ENCODE measurements around the gene DAAM2.

Gene DAAM2

GRCh38 chr6:39791850-39792539 lies at the start of gene DAAM2:
TSS of gene DAAM2 (plus strand) at chr6:39792376. CDS start at chr6:39856303, 63,927 bp downstream.
- no peak for DNase-seq (ENCODE audit: low read depth)

- DNase-seq (ENCODE audit: low read depth): no peak
Measured at GRCh38 chr6:39746795-39747194, 45.4 kb upstream of the DAAM2 start.

GRCh38 chr6:39752835-39753724 lies 39.1 kb upstream of the DAAM2 start:
- no peak for DNase-seq (ENCODE audit: low read depth)

GRCh38 chr6:39753725-39754045 lies 38.5 kb upstream of the DAAM2 start:
- DNase-seq (ENCODE audit: low read depth): no peak

GRCh38 chr6:39754514-39755115 lies 37.6 kb upstream of the DAAM2 start:
- no peak for DNase-seq (ENCODE audit: low read depth)

GRCh38 chr6:39755231-39755630 lies 36.9 kb upstream of the DAAM2 start:
- no peak for DNase-seq (ENCODE audit: low read depth)

- DNase-seq (ENCODE audit: low read depth): no peak
Measured at GRCh38 chr6:39756582-39756981, 35.6 kb upstream of the DAAM2 start.

GRCh38 chr6:39758905-39759605 lies 33.1 kb upstream of the DAAM2 start:
- no peak for DNase-seq (ENCODE audit: low read depth)

GRCh38 chr6:39760226-39760952 lies 31.8 kb upstream of the DAAM2 start:
- DNase-seq (ENCODE audit: low read depth): no peak

GRCh38 chr6:39765508-39766065 lies 26.6 kb upstream of the DAAM2 start:
- DNase-seq (ENCODE audit: low read depth): no peak

- DNase-seq (ENCODE audit: low read depth): no peak
Measured at GRCh38 chr6:39769012-39769411, 23.2 kb upstream of the DAAM2 start.

GRCh38 chr6:39770446-39770845 lies 21.7 kb upstream of the DAAM2 start:
- DNase-seq (ENCODE audit: low read depth): no peak

GRCh38 chr6:39772559-39773273 lies 19.5 kb upstream of the DAAM2 start:
- no peak for DNase-seq (ENCODE audit: low read depth)

GRCh38 chr6:39773782-39774181 lies 18.4 kb upstream of the DAAM2 start:
- no peak for DNase-seq (ENCODE audit: low read depth)

GRCh38 chr6:39776581-39776980 lies 15.6 kb upstream of the DAAM2 start:
- no peak for DNase-seq (ENCODE audit: low read depth)

GRCh38 chr6:39777218-39777617 lies 15.0 kb upstream of the DAAM2 start:
- no peak for DNase-seq (ENCODE audit: low read depth)

GRCh38 chr6:39777661-39778060 lies 14.5 kb upstream of the DAAM2 start:
- no peak for DNase-seq (ENCODE audit: low read depth)

- no peak for DNase-seq (ENCODE audit: low read depth)
Measured at GRCh38 chr6:39778581-39779255, 13.5 kb upstream of the DAAM2 start.

- no peak for DNase-seq (ENCODE audit: low read depth)
Measured at GRCh38 chr6:39785281-39785680, 6.9 kb upstream of the DAAM2 start.

GRCh38 chr6:39786649-39787048 lies 5.5 kb upstream of the DAAM2 start:
- DNase-seq (ENCODE audit: low read depth): no peak
